Measurements from ENCODE around the gene MAN2A2.
A peak's percentile ranks its signal among the peaks of the same experiment; 100 is the strongest.
"Not testable (repeated sequence)": the region's sequence is repeated elsewhere in the genome, so short reads cannot be mapped to it uniquely, and the experiment has no call there.

MAN2A2 gene

GRCh38 chr15:90883976-90884718, 19.0 kb upstream of the MAN2A2 start, which contains the start of gene FES:
Gene FES, plus strand, starts transcription at chr15:90884504. Its CDS starts 542 bp downstream, at chr15:90885046.
- DNase-seq (ENCODE audit: low read depth, low spot score): no peak

- no peak for DNase-seq (ENCODE audit: low read depth, low spot score)
Observed at GRCh38 chr15:90884719-90885431, 18.2 kb upstream of the MAN2A2 start.

- DNase-seq (ENCODE audit: low read depth, low spot score): no peak
Observed at GRCh38 chr15:90885432-90886290, 17.4 kb upstream of the MAN2A2 start.

- DNase-seq (ENCODE audit: low read depth, low spot score): no peak
Observed at GRCh38 chr15:90886291-90886614, 16.8 kb upstream of the MAN2A2 start.

- no peak for DNase-seq (ENCODE audit: low read depth, low spot score)
Observed at GRCh38 chr15:90887037-90887481, 16.0 kb upstream of the MAN2A2 start.

GRCh38 chr15:90889313-90889730, 13.8 kb upstream of the MAN2A2 start:
- DNase-seq (ENCODE audit: low read depth, low spot score): no peak

- DNase-seq (ENCODE audit: low read depth, low spot score): no peak
Observed at GRCh38 chr15:90889736-90890456, 13.2 kb upstream of the MAN2A2 start.

- no peak for DNase-seq (ENCODE audit: low read depth, low spot score)
Observed at GRCh38 chr15:90890839-90891238, 12.3 kb upstream of the MAN2A2 start.

- no peak for DNase-seq (ENCODE audit: low read depth, low spot score)
Observed at GRCh38 chr15:90891346-90891949, 11.7 kb upstream of the MAN2A2 start.

- no peak for DNase-seq (ENCODE audit: low read depth, low spot score)
Observed at GRCh38 chr15:90892023-90892422, 11.1 kb upstream of the MAN2A2 start.

GRCh38 chr15:90892498-90893174, 10.5 kb upstream of the MAN2A2 start:
- DNase-seq (ENCODE audit: low read depth, low spot score): no peak

- DNase-seq (ENCODE audit: low read depth, low spot score): no peak
Observed at GRCh38 chr15:90893175-90894090, 9.7 kb upstream of the MAN2A2 start.

GRCh38 chr15:90895571-90896117, 7.5 kb upstream of the MAN2A2 start:
- DNase-seq (ENCODE audit: low read depth, low spot score): no peak

- DNase-seq (ENCODE audit: low read depth, low spot score): not testable (repeated sequence)
Observed at GRCh38 chr15:90897131-90897655, 5.9 kb upstream of the MAN2A2 start.

- DNase-seq (ENCODE audit: low read depth, low spot score): no peak
Observed at GRCh38 chr15:90901175-90902039, 1.7 kb upstream of the MAN2A2 start.

GRCh38 chr15:90902040-90902839, 862 bp upstream of the MAN2A2 start:
- DNase-seq (ENCODE audit: low read depth, low spot score): peak; percentile 35
